GM10248 (cell line): ENCODE measurements around the gene MAPK10.

Experiments
- CTCF ChIA-PET: fragments of 300-600 bp; sonication (Branson Sonifier 250); formaldehyde crosslinking; extraction: SDS; loops from one replicate; lab custom pipeline; 2021; ENCODE audit warnings: antibody characterized with exemption; lab: Yijun Ruan, JAX
- POLR2A ChIA-PET: fragments of 350-650 bp; sonication (Branson Sonifier 250); formaldehyde crosslinking; extraction: SDS; loops from one replicate; lab custom pipeline; 2020; ENCODE audit warnings: antibody characterized with exemption; lab: Yijun Ruan, JAX
- DNase-seq: peaks from one replicate; pipeline ENCODE4 v3.0.0; 2012; ENCODE audit errors: extremely low spot score
- CTCF ChIP-seq: IDR thresholded peaks from 2 replicates; pipeline ENCODE4 v1.5.1; 2012; ENCODE audit warnings: mild to moderate bottlenecking, low read depth; ENCODE audit errors: extremely low read depth, missing control alignments, control extremely low read depth

MAPK10 gene

DNA sequence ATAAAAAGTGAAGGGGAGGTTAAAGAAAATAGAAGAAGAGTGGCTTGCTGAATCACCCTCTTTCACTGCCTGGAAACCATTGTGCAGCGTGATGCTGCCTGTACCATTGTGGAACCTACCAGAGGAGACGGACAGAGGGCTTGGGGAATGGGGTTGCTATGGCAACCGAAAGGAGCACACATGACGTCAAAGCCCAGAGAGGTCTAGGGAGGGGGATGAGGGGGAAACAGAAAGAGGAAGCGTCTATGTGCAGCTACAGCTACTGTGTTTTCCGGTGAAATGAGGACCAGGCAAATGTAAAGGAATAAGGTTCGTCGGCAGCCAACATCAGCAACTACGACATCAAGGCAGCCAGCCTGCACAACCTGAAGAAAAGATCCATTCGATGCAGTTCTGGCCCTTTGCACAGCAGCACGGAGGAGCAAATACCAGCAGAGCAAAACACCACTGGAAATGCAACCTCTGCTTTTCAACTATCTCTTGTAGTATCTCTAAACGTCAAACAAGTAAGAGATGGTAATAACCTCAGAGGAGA is at the start of gene MAPK10:
MAPK10 (minus strand) TSS at position 110 of the 535 bp plus-strand sequence.
- CTCF ChIA-PET: no interaction called here
- POLR2A ChIA-PET: no interaction called here
- peak; percentile 62 for DNase-seq
- no peak for TF ChIP-seq CTCF

- no peak for TF ChIP-seq CTCF
- ChIA-PET POLR2A (no interaction called here), CTCF (no interaction called here)
- no peak for DNase-seq
Measured at GRCh38 chr4:86403575-86403974, 43.7 kb upstream of the MAPK10 start.

DNA sequence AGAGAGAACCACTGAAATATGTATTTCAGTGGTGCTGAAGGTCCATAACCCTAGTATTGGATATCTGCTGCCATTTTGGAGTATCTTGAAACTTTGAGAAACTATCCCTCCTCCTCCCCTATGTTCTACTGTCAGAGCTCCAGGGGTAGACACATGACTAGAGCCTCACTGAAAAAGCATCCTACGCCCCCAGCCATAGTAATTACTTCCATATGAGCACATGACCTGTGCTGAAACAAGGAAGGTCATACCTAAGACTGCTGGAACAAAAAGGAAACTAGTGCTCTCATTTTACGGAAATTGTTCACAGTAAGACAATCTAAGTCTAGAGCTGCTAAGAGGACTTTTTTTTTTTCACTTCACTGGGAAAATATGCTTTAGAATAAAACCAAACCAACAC is 42.0 kb upstream of the MAPK10 start:
- ChIA-PET CTCF (no interaction called here), POLR2A (no interaction called here)
- no peak for DNase-seq
- no peak for TF ChIP-seq CTCF

GRCh38 chr4:86400216-86400615 is 40.4 kb upstream of the MAPK10 start:
- no peak for DNase-seq
- ChIA-PET CTCF (no interaction called here), POLR2A (no interaction called here)
- no peak for TF ChIP-seq CTCF

- ChIA-PET CTCF (no interaction called here), POLR2A (no interaction called here)
- no peak for TF ChIP-seq CTCF
- no peak for DNase-seq
Measured at GRCh38 chr4:86398187-86398586, 38.3 kb upstream of the MAPK10 start.

DNA sequence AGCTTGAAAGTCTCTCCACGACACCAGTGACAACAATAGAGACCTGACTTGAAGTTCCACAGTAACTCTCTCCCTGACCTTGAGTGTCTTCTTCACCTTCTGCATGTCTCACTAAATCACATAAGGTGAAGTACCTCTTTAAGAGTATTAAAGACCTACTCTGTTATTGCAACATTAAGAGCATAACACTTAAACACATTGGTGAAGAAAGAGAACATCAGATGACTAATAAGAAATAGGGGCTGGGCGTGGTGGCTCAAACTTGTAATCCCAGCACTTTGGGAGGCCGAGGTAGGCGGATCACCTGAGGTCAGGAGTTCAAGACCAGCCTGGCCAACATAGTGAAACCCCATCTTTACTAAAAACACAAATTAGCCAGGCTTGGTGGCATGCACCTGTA is 33.9 kb upstream of the MAPK10 start:
- no peak for TF ChIP-seq CTCF
- ChIA-PET POLR2A (no interaction called here), CTCF (no interaction called here)
- no peak for DNase-seq

DNA sequence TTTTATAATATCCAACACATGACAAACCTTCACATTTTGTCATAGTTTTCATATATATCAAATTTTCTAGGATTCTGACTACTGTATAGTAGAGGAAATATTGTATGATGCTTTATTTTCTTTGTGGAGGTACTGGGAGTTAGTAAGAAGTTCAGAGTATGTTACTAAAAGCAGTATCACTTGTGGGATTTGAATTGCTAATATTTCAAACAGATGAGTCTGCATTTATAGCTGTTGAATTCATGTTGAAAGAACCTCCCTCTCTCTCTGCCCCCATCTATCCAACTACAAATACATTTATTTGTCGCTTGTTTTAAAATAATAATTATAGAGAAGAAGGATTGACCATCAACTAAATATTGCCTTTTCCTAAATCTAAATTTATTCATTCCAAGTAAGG is 29.8 kb upstream of the MAPK10 start:
- DNase-seq: no peak
- ChIA-PET CTCF (no interaction called here), POLR2A (no interaction called here)
- TF ChIP-seq CTCF: no peak
